H1 (cell line): ENCODE data around the gene CRTC1. TPM values are rescaled to one million over a fixed set of nuclear protein-coding genes. Genes with fewer than 3 reads are reported as not detected.

ENCODE experiments used
- CTCF ChIA-PET: fragments of 300-600 bp; sonication (Branson Sonifier 250); formaldehyde crosslinking; loops from one replicate; lab custom pipeline; 2021; ENCODE audit not compliant: partially characterized antibody; lab: Charles Lee
- POLR2A ChIA-PET: fragments of 300-600 bp; sonication (Branson Sonifier 250); formaldehyde crosslinking; loops from one replicate; lab custom pipeline; 2021; ENCODE audit warnings: inconsistent platforms; ENCODE audit not compliant: partially characterized antibody; lab: Charles Lee
- DNase-seq, 2 experiments: peaks; one replicate each; pipeline versions ENCODE4 v3.0.0 to v3.0.0-alpha.2; 2010 to 2022; ENCODE audit warnings: low spot score in 2 of 2, low read depth in 1 of 2, mixed read lengths in 1 of 2
- FAIRE-seq: peaks from 2 replicates; lab custom pipeline; 2011; peaks lifted over from hg19 to GRCh38; lab: Jason Lieb, UNC
- H2AFZ ChIP-seq: 2 replicates; pipeline ENCODE4 v1.8.1; 2012; ENCODE audit warnings: low read length, inconsistent platforms
- H2AK5ac ChIP-seq: 2 replicates; pipeline ENCODE4 v1.6.1; 2013; ENCODE audit warnings: low read depth, low read length
- H2BK120ac ChIP-seq: replicated peaks from 2 replicates; pipeline ENCODE3; 2013; ENCODE audit warnings: low read depth, low read length, inconsistent platforms
- H2BK12ac ChIP-seq: 2 replicates; pipeline ENCODE4 v1.6.1; 2013; ENCODE audit warnings: low read depth, low read length
- H2BK15ac ChIP-seq: 2 replicates; pipeline ENCODE4 v1.6.1; 2013; ENCODE audit warnings: low read length
- H2BK20ac ChIP-seq: 2 replicates; pipeline ENCODE4 v1.6.1; 2013; ENCODE audit warnings: low read length
- H2BK5ac ChIP-seq: 2 replicates; pipeline ENCODE4 v1.6.1; 2013; ENCODE audit warnings: low read depth, low read length
- H3K14ac ChIP-seq: 2 replicates; pipeline ENCODE4 v1.6.1; 2013; ENCODE audit warnings: inconsistent platforms; ENCODE audit not compliant: insufficient read length
- H3K18ac ChIP-seq: 2 replicates; pipeline ENCODE4 v1.6.1; 2013; ENCODE audit warnings: low read length; ENCODE audit errors: extremely low read depth
- H3K23ac ChIP-seq: 2 replicates; pipeline ENCODE4 v1.6.1; 2013; ENCODE audit warnings: inconsistent platforms; ENCODE audit not compliant: insufficient read length
- H3K23me2 ChIP-seq: 2 replicates; pipeline ENCODE4 v1.6.1; 2013; ENCODE audit warnings: low read depth, low read length
- H3K27ac ChIP-seq: 2 replicates; pipeline ENCODE4 v1.6.1; 2011; ENCODE audit warnings: low read depth, low read length, inconsistent platforms
- H3K27me3 ChIP-seq, 4 experiments: replicated peaks in 1 of 4; 1 replicate in 1 of 4; 2 replicates in 3 of 4; pipeline versions ENCODE4 v1.6.1 to v1.8.1; 2011 to 2013; ENCODE audit warnings: low read length in 3 of 4, mild to moderate bottlenecking in 3 of 4, inconsistent platforms in 2 of 4, mixed read lengths in 2 of 4, moderate library complexity in 1 of 4; ENCODE audit not compliant: control insufficient read depth in 3 of 4, insufficient read depth in 3 of 4; ENCODE audit errors: extremely low read depth in 1 of 4
- H3K36me3 ChIP-seq, 4 experiments: 2 replicates each; pipeline versions ENCODE4 v1.6.1 to v1.8.1; 2011 to 2013; ENCODE audit warnings: mild to moderate bottlenecking in 4 of 4, low read length in 3 of 4, moderate library complexity in 2 of 4, control low read depth in 1 of 4, inconsistent platforms in 1 of 4; ENCODE audit not compliant: insufficient read depth in 4 of 4, control insufficient read depth in 2 of 4
- H3K4ac ChIP-seq: replicated peaks from 2 replicates; pipeline ENCODE3; 2013; ENCODE audit warnings: low read length, low read depth, mixed read lengths, inconsistent platforms; ENCODE audit not compliant: insufficient read length
- H3K4me1 ChIP-seq, 4 experiments: replicated peaks in 1 of 4; 1 replicate in 1 of 4; 2 replicates in 3 of 4; pipeline versions ENCODE4 v1.6.1 to v1.8.1; 2011 to 2013; ENCODE audit warnings: low read length in 3 of 4, inconsistent platforms in 2 of 4, mixed read lengths in 1 of 4; ENCODE audit not compliant: insufficient read depth in 4 of 4, control insufficient read depth in 3 of 4
- H3K4me2 ChIP-seq, 2 experiments: 2 replicates each; pipeline versions ENCODE4 v1.6.1 to v1.8.1; 2011 to 2013; ENCODE audit warnings: low read depth in 2 of 2, low read length in 2 of 2, control low read depth in 1 of 2, inconsistent platforms in 1 of 2, mild to moderate bottlenecking in 1 of 2; ENCODE audit not compliant: insufficient read depth in 1 of 2
- H3K4me3 ChIP-seq, 4 experiments: fragments of 200-600, 300-600 bp in 1 of 4; sonication (generic), shearing (Covaris generic), sonication (Bioruptor Twin) in 1 of 4; 2 replicates each; pipeline versions ENCODE4 v1.5.1 to v1.8.1; 2011 to 2016; ENCODE audit warnings: low read length in 4 of 4, low read depth in 3 of 4, control low read depth in 2 of 4, inconsistent platforms in 2 of 4, mild to moderate bottlenecking in 2 of 4, mixed read lengths in 1 of 4, moderate library complexity in 1 of 4; ENCODE audit not compliant: insufficient read depth in 2 of 4; ENCODE audit errors: extremely low read depth in 1 of 4
- H3K56ac ChIP-seq: replicated peaks from 2 replicates; pipeline ENCODE3; 2013; ENCODE audit warnings: low read depth, mild to moderate bottlenecking, mixed read lengths, low read length, inconsistent platforms; ENCODE audit not compliant: insufficient read length
- H3K79me1 ChIP-seq: 2 replicates; pipeline ENCODE4 v1.6.1; 2013; ENCODE audit warnings: low read depth, low read length, control low read depth
- H3K79me2 ChIP-seq, 2 experiments: 2 replicates each; pipeline versions ENCODE4 v1.6.1 to v1.8.1; 2012 to 2013; ENCODE audit warnings: low read length in 2 of 2, mild to moderate bottlenecking in 2 of 2, inconsistent platforms in 1 of 2; ENCODE audit not compliant: insufficient read depth in 2 of 2, control insufficient read depth in 1 of 2
- H3K9ac ChIP-seq, 4 experiments: replicated peaks in 1 of 4; 1 replicate in 1 of 4; 2 replicates in 3 of 4; pipeline versions ENCODE4 v1.6.1 to v1.8.1; 2011 to 2013; ENCODE audit warnings: low read depth in 3 of 4, low read length in 3 of 4, control low read depth in 2 of 4, mild to moderate bottlenecking in 2 of 4, moderate library complexity in 2 of 4, inconsistent platforms in 1 of 4; ENCODE audit errors: extremely low read depth in 1 of 4
- H3K9me3 ChIP-seq, 2 experiments: 2 replicates each; pipeline versions ENCODE4 v1.6.1 to v1.8.1; 2012 to 2013; ENCODE audit warnings: mild to moderate bottlenecking in 2 of 2, moderate library complexity in 2 of 2, control low read depth in 1 of 2, inconsistent platforms in 1 of 2, low read depth in 1 of 2, low read length in 1 of 2, mixed read lengths in 1 of 2; ENCODE audit not compliant: insufficient read depth in 2 of 2
- H4K20me1 ChIP-seq, 2 experiments: replicated peaks in 1 of 2; 2 replicates each; pipeline versions ENCODE3 to v1.8.1; 2011 to 2013; ENCODE audit warnings: inconsistent platforms in 2 of 2, low read length in 2 of 2, mild to moderate bottlenecking in 1 of 2; ENCODE audit not compliant: insufficient read depth in 2 of 2, control insufficient read depth in 1 of 2
- H4K5ac ChIP-seq: 2 replicates; pipeline ENCODE4 v1.6.1; 2013; ENCODE audit warnings: low read length, low read depth, mixed read lengths, inconsistent platforms; ENCODE audit not compliant: insufficient read length
- H4K8ac ChIP-seq: 2 replicates; pipeline ENCODE4 v1.8.0; 2013; ENCODE audit warnings: mild to moderate bottlenecking, moderate library complexity, low read length, inconsistent platforms; ENCODE audit not compliant: insufficient read depth; ENCODE audit errors: extremely low read depth
- H4K91ac ChIP-seq: replicated peaks from 2 replicates; pipeline ENCODE3; 2013; ENCODE audit warnings: low read length, mixed read lengths, inconsistent platforms; ENCODE audit not compliant: insufficient read length
- ASH2L ChIP-seq: fragments of 200-600, 300-600 bp; sonication (generic); IDR thresholded peaks from one replicate; pipeline ENCODE4 v1.7.1; 2017; ENCODE audit warnings: low read length
- CHD2 ChIP-seq: IDR thresholded peaks from 2 replicates; pipeline ENCODE4 v1.6.1; 2012; ENCODE audit warnings: low read length, improper control_type of control experiment
- KDM1A ChIP-seq: fragments of 200-600, 300-600 bp; sonication (generic); IDR thresholded peaks from 2 replicates; pipeline ENCODE4 v1.7.1; 2016; ENCODE audit warnings: mild to moderate bottlenecking, low read length, borderline replicate concordance
- SP1 ChIP-seq: IDR thresholded peaks from 2 replicates; pipeline ENCODE4 v1.6.1; 2011; ENCODE audit warnings: low read depth, low read length
- TEAD4 ChIP-seq: IDR thresholded peaks from 2 replicates; pipeline ENCODE4 v1.6.1; 2012; ENCODE audit warnings: low read depth, low read length, inconsistent platforms, mixed read lengths
- WGBS, 2 experiments: shearing (Covaris generic) in 1 of 2; methylation state at CpG; one replicate each; pipeline versions ENCODE4 v1.1.6 to v1.1.7; 2013 to 2015; ENCODE audit warnings: low lambda C conversion rate in 2 of 2, mixed read lengths in 2 of 2, inconsistent platforms in 1 of 2, low coverage in 1 of 2, missing lambda C conversion rate in 1 of 2; ENCODE audit not compliant: insufficient replicate concordance in 2 of 2, insufficient coverage in 1 of 2, insufficient read length in 1 of 2; ENCODE audit errors: extremely low coverage in 1 of 2, missing lambda C conversion rate in 1 of 2; 5-methylcytosine and 5-hydroxymethylcytosine counted together
- polyA plus RNA-seq, 7 experiments: library from polyadenylated mRNA; depleted of rRNA in 3 of 7; stranded (reverse) in 5 of 7; unstranded in 2 of 7; fragments of >200 nt in 5 of 7; fragments of 200-250 nt in 2 of 7; gene quantifications; 1 replicate in 5 of 7; 2 replicates in 1 of 7; 4 replicates in 1 of 7; pipeline versions ENCODE4 v1.2.1 to v1.2.3, GENCODE V29; 2011 to 2013; ENCODE audit warnings: missing spikeins in 2 of 7, mixed read lengths in 2 of 7
- total RNA-seq: library from RNA; stranded (reverse); fragmentation: NEBNext Ultra II Directional; extraction: Animal tissue kit (Norgen Biotek cat#: 25700); gene quantifications from 2 replicates; pipeline ENCODE4 v1.2.1, GENCODE V29; 2021

Gene CRTC1
- total and polyA plus RNA-seq, 2 of the 8 experiments (the other 6 are each of a cell fraction or from before 2014, with no cell fraction given), result 2.9 to 8.5 TPM

- H2BK5ac ChIP-seq, result no peak overlapping the region
- peaks cover 24% of the 10 kb centered on the region for H3K23me2 ChIP-seq
- H3K4me1 ChIP-seq, result peaks cover 3 to 31% (median 19%) of the 10 kb centered on the region in 4 experiments
- CTCF ChIA-PET, result interaction anchor here (0.8 to 3.4 kb wide), 5 partner anchors 10 to 62 kb away, joined by 3 to 15 read pairs (median 5); no protein-coding TSS in a partner anchor
- peak overlapping the region; percentile 19; the same call in 1 of the 2 replicates for H2BK15ac ChIP-seq
- no peak overlapping the region for H2BK120ac ChIP-seq
- H3K4me2 ChIP-seq, result peak overlapping the region; percentile 60 to 72
- no peak for FAIRE-seq
- no peak overlapping the region for H3K14ac ChIP-seq
- H3K79me2 ChIP-seq, result no peaks in the 10 kb centered on the region
- H3K9me3 ChIP-seq, result no peaks in the 10 kb centered on the region; a peak in 1 of 4 replicates
- peaks cover 61 to 97% (median 93%) of the 10 kb centered on the region in 4 experiments for H3K27me3 ChIP-seq
- no peak overlapping the region for H2AFZ ChIP-seq
- H4K8ac ChIP-seq, result peak overlapping the region; percentile 54
- H3K56ac ChIP-seq, result no peak overlapping the region
- POLR2A ChIA-PET, result interaction anchor here (0.7 kb wide), 1 partner anchor 10 kb away, joined by 3 read pairs; no protein-coding TSS in a partner anchor
- peak in 1 of 2 experiments; percentile 98 for DNase-seq
- H3K36me3 ChIP-seq, result no peaks in the 10 kb centered on the region
- H3K79me1 ChIP-seq, result no peaks in the 10 kb centered on the region
- H3K9ac ChIP-seq, result peak overlapping the region in 1 of 4 experiments; percentile 9; a peak in 1 of 7 replicates
- no peak overlapping the region for H3K4ac ChIP-seq
- no peak for TF ChIP-seq TEAD4
- TF ChIP-seq CHD2, result no peak
- peak; percentile 32; the same call in 1 of the 2 replicates for TF ChIP-seq SP1
- TF ChIP-seq KDM1A, result no peak
- no peak for TF ChIP-seq ASH2L
- peak overlapping the region in 3 of 4 experiments; percentile 26 to 52 (median 32); a peak in 6 of 8 replicates for H3K4me3 ChIP-seq
- H4K91ac ChIP-seq, result no peak overlapping the region
- H2BK12ac ChIP-seq, result peak overlapping the region; percentile 78; the same call in 1 of the 2 replicates
- no peak overlapping the region for H2AK5ac ChIP-seq
- 32% methylated on average over 32 of the region's 65 CpGs; no CpG with 5 or more reads in 1 of the 2 experiments for WGBS, 2 experiments
- no peak overlapping the region for H4K5ac ChIP-seq
- no peak overlapping the region for H3K27ac ChIP-seq
- no peak overlapping the region for H3K23ac ChIP-seq
- no peak overlapping the region for H2BK20ac ChIP-seq
- peak overlapping the region; percentile 60; the same call in 1 of the 2 replicates for H3K18ac ChIP-seq
- H4K20me1 ChIP-seq, result peaks cover 4 to 29% of the 10 kb centered on the region in 2 experiments
Observed at GRCh38 chr19:18785179-18786124, 102.0 kb downstream of the CRTC1 start.
